Measurements from ENCODE around the gene CBY2. TPM values are rescaled to one million over a fixed set of nuclear protein-coding genes. Genes with fewer than 3 reads are reported as not detected.
"Not testable (repeated sequence)": the region's sequence is repeated elsewhere in the genome, so short reads cannot be mapped to it uniquely, and the experiment has no call there.

Gene CBY2
- total RNA-seq, 6 experiments from 2014 or later, result not detected

- Mint-ChIP-seq H3K4me1 (ENCODE audit: low read depth) (peaks cover 15% of the 10 kb centered on the region), H3K27me3 (ENCODE audit: insufficient read depth) (peaks cover 7% of the 10 kb centered on the region), H3K4me3 (no peak overlapping the region), H3K27ac (no peak overlapping the region), H3K9me3 (no peaks in the 10 kb centered on the region), H3K36me3 (ENCODE audit: low read depth) (no peaks in the 10 kb centered on the region)
- no peak for TF ChIP-seq CTCF (IDR thresholded peaks at IDR 0.05)
- DNase-seq, result no peak
Observed at GRCh38 chr13:45662162-45662561, 40.0 kb upstream of the CBY2 start.

GRCh38 chr13:45662903-45663302 is 39.2 kb upstream of the CBY2 start:
- H3K36me3 Mint-ChIP-seq (ENCODE audit: low read depth); H3K4me3 Mint-ChIP-seq; DNase-seq; H3K9me3 Mint-ChIP-seq; H3K27ac Mint-ChIP-seq; H3K27me3 Mint-ChIP-seq (ENCODE audit: insufficient read depth): not testable (repeated sequence)
- peaks cover 15% of the 10 kb centered on the region for H3K4me1 Mint-ChIP-seq (ENCODE audit: low read depth)

- not testable (repeated sequence) for H3K27me3 Mint-ChIP-seq (ENCODE audit: insufficient read depth); H3K4me1 Mint-ChIP-seq (ENCODE audit: low read depth); H3K27ac Mint-ChIP-seq; H3K9me3 Mint-ChIP-seq; H3K4me3 Mint-ChIP-seq; DNase-seq; H3K36me3 Mint-ChIP-seq (ENCODE audit: low read depth)
Observed at GRCh38 chr13:45669626-45670025, 32.5 kb upstream of the CBY2 start.

GRCh38 chr13:45670189-45670885 is 31.8 kb upstream of the CBY2 start:
- Mint-ChIP-seq H3K27ac (no peak overlapping the region), H3K36me3 (ENCODE audit: low read depth) (no peaks in the 10 kb centered on the region), H3K27me3 (ENCODE audit: insufficient read depth) (peaks cover 5% of the 10 kb centered on the region; the same call in 1 of the 2 replicates), H3K4me1 (ENCODE audit: low read depth) (peaks cover 6% of the 10 kb centered on the region; the same call in 1 of the 2 replicates), H3K9me3 (no peaks in the 10 kb centered on the region; the same call in 1 of the 2 replicates), H3K4me3 (no peak overlapping the region)
- TF ChIP-seq CTCF (IDR thresholded peaks at IDR 0.05), result no peak
- DNase-seq, result no peak

- peak; percentile 52 for DNase-seq
- Mint-ChIP-seq H3K9me3 (no peaks in the 10 kb centered on the region; the same call in 1 of the 2 replicates), H3K36me3 (ENCODE audit: low read depth) (no peaks in the 10 kb centered on the region), H3K4me3 (no peak overlapping the region), H3K27ac (no peak overlapping the region), H3K4me1 (ENCODE audit: low read depth) (peaks cover 6% of the 10 kb centered on the region; the same call in 1 of the 2 replicates), H3K27me3 (ENCODE audit: insufficient read depth) (peaks cover 7% of the 10 kb centered on the region)
- no peak for TF ChIP-seq CTCF (IDR thresholded peaks at IDR 0.05)
Observed at GRCh38 chr13:45674908-45675307, 27.2 kb upstream of the CBY2 start.

GRCh38 chr13:45678282-45678681 is 23.8 kb upstream of the CBY2 start:
- Mint-ChIP-seq H3K36me3 (ENCODE audit: low read depth) (no peaks in the 10 kb centered on the region), H3K27me3 (ENCODE audit: insufficient read depth) (peaks cover 9% of the 10 kb centered on the region), H3K27ac (no peak overlapping the region), H3K4me3 (no peak overlapping the region), H3K4me1 (ENCODE audit: low read depth) (peaks cover 6% of the 10 kb centered on the region; the same call in 1 of the 2 replicates), H3K9me3 (no peaks in the 10 kb centered on the region)
- DNase-seq, result no peak
- no peak for TF ChIP-seq CTCF (IDR thresholded peaks at IDR 0.05)
